Measurements from ENCODE around the gene MMD2.
"Not testable (repeated sequence)": the region's sequence is repeated elsewhere in the genome, so short reads cannot be mapped to it uniquely, and the experiment has no call there.

MMD2 gene

DNA sequence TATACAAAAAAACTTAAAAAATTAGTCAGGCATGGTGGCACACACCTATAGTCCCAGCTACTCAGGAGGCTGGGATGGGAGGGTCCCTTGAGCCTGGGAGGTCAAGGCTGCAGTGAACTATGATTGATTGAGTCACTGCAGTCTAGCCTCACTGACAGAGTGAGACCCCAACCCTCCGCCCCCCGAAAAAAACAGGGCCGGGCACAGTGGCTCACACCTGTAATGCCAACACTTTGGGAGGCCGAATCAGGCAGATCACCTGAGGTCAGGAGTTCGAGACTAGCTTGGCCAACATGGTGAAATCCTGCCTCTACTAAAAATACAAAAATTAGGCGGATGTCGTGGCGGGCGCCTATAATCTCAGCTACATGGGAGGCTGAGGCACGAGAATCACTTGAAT lies 13.5 kb upstream of the MMD2 start:
- Mint-ChIP-seq H3K4me1 (ENCODE audit: low read depth) (peaks cover 12% of the 10 kb centered on the region), H3K36me3 (ENCODE audit: low read depth) (peaks cover 18% of the 10 kb centered on the region)
- H3K27ac Mint-ChIP-seq; H3K4me3 Mint-ChIP-seq; intact Hi-C loops (cut with micrococcal nuclease); H3K27me3 Mint-ChIP-seq; H3K9me3 Mint-ChIP-seq: not testable (repeated sequence)

DNA sequence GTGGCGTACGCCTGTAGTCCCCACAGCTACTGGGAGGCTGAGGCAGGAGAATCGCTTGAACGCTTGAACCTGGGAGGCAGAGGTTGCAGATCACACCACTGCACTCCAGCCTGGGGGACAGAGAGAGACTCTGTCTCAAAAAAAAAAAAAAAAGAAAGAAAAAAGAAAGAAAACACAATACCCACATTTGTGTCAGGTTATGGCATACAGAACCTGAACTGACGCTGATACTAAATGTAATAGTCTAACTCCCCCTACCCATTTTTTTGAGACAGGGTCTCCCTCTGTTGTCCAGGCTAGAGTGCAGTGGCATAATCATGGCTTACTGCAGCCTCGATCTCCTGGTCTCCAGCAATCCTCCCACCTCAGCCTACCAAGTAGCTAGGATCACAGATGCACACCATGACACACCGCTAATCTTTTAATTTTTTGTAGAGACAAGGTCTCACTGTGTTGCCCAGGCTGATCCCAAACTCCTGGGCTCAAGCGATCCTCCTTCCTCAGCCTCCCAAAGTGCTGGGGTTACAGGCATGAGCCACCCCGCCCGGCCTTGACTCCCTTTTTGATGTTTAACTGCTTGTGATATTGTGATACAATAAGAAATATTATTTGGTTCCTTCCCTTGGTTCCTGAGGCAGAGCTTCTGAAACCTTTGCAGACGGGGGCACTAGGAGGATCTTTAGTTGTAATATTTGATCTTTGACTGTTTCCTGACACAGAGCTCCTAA lies 6.5 kb upstream of the MMD2 start:
- H3K36me3 Mint-ChIP-seq (ENCODE audit: low read depth) = no peaks in the 10 kb centered on the region
- H3K27me3 Mint-ChIP-seq = peaks cover 35% of the 10 kb centered on the region
- no peaks in the 10 kb centered on the region for H3K9me3 Mint-ChIP-seq
- no peak overlapping the region for H3K4me3 Mint-ChIP-seq
- no peaks in the 10 kb centered on the region for H3K4me1 Mint-ChIP-seq (ENCODE audit: low read depth)
- H3K27ac Mint-ChIP-seq = no peak overlapping the region
- intact Hi-C loops (cut with micrococcal nuclease) = no loop called here

DNA sequence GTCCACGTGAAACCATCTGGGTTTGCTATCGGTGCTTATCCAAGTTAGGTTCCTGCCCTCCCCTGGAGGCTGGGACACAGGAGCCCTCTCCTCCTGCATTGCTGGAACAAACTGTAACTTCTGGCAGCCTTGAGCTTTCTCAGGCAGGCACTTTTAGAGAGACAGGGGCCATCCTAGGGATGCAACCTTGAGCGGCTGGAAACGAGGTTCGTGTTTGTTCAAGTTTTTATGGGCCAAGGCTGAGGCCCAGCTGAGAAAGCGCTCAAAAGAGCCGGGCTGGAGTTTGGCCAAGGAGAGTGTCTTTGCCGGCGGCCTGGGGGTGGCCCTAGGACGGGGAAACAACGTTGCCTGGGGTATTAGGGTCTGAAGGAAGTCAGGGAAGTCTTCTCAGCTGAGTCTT lies 5.5 kb upstream of the MMD2 start:
- peaks cover 39% of the 10 kb centered on the region for H3K27me3 Mint-ChIP-seq
- no peaks in the 10 kb centered on the region for H3K36me3 Mint-ChIP-seq (ENCODE audit: low read depth)
- no peak overlapping the region for H3K4me3 Mint-ChIP-seq
- H3K4me1 Mint-ChIP-seq (ENCODE audit: low read depth) = no peaks in the 10 kb centered on the region
- H3K9me3 Mint-ChIP-seq = no peaks in the 10 kb centered on the region
- intact Hi-C loops (cut with micrococcal nuclease) = no loop called here
- H3K27ac Mint-ChIP-seq = no peak overlapping the region

DNA sequence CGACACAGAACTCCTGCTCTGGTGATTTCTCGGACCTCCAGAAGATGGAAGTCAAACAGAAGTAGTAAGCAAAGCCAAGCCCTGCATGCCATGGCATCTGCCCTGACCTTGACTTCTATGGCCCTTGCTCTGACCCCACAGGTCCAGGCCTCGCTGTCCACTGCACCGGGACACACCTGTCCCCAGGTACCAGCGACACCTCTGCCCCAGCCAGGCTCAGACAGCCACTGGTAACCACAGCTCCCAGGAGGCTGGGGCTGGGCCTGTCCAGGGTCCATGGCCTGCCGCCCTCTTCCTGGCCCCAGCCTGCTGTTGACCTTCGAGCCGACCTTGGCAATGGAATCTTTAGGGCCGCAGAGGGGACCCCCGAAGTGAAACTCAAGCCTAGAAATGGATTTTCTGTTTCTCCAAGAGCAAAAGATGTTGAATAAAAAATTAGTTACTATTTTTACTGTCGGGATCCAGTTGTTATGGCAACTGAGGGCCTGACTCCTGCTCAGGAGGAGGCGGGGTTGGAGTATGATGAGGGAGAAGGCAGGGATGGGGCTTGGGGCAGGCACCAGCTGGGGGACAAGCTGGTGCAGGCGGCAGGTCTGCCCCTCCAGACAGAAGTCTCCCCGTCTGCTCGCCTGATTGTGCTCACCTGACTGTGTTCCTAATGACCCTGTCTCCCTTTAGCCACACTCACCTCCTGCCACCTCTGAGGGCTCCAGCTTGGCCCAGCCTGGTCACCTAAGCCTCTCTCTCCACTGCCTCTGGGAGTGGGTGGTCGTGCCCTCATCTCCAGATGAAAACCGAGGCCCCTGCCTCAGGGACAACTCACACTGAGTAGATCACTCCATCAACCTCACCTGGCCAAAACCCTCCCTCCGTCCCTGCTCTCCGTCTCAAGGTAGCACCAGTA lies 4.1 kb upstream of the MMD2 start:
- H3K27me3 Mint-ChIP-seq = peaks cover 43% of the 10 kb centered on the region
- intact Hi-C loops (cut with micrococcal nuclease) = no loop called here

DNA sequence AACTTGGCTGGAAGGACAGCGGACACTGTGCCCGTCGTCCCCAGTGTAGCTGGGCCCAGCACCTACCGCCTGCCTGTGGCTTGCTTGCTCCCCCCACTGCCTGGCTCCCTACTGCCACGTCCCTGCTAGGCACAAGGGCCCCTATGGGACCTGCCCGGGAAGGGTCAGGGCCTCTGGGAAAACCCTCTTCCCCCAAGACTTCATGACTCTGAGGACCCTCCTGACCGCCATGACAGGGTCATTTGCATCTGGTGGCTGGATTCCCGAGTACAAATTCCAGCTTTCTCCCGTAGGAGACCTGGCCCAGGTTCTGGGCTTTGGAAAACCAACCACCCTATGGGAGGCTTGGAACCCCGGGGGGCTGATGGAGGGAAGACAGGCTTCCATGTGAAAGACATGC lies 1.4 kb upstream of the MMD2 start:
- no peaks in the 10 kb centered on the region for H3K36me3 Mint-ChIP-seq (ENCODE audit: low read depth)
- intact Hi-C loops (cut with micrococcal nuclease) = no loop called here
- H3K9me3 Mint-ChIP-seq = no peaks in the 10 kb centered on the region
- peaks cover 47% of the 10 kb centered on the region for H3K27me3 Mint-ChIP-seq
- no peak overlapping the region for H3K27ac Mint-ChIP-seq
- H3K4me1 Mint-ChIP-seq (ENCODE audit: low read depth) = no peaks in the 10 kb centered on the region
- H3K4me3 Mint-ChIP-seq = no peak overlapping the region

More for the DNA sequence above, 4.1 kb upstream of the MMD2 start:
- Mint-ChIP-seq H3K36me3 (ENCODE audit: low read depth) (no peaks in the 10 kb centered on the region), H3K4me3 (no peak overlapping the region), H3K4me1 (ENCODE audit: low read depth) (no peaks in the 10 kb centered on the region), H3K9me3 (no peaks in the 10 kb centered on the region), H3K27ac (no peak overlapping the region)

DNA sequence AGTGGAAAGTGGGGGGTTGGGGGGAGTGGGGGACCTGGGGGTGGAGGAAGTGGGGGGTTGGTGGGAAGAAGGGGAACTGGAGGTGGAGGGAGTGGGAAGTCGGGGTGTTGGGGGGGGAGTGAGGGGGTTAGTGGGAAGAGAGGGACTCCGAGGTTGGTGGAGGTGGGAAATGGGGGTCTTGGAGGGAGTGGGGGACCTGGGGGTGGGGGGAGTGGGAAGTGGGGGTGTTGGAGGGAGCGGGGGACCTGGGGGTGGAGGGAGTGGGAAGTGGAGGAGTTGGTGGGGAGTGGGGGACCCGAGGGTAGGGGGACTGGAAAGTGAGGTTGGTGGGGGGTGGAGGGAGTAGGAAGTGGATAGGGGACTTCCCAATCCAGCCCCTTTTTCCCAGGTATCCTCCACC lies 906 bp upstream of the MMD2 start:
- Mint-ChIP-seq H3K27me3 (peaks cover 49% of the 10 kb centered on the region), H3K4me3 (no peak overlapping the region), H3K9me3 (no peaks in the 10 kb centered on the region), H3K36me3 (ENCODE audit: low read depth) (no peaks in the 10 kb centered on the region), H3K4me1 (ENCODE audit: low read depth) (no peaks in the 10 kb centered on the region), H3K27ac (no peak overlapping the region)
- intact Hi-C loops (cut with micrococcal nuclease) = no loop called here

DNA sequence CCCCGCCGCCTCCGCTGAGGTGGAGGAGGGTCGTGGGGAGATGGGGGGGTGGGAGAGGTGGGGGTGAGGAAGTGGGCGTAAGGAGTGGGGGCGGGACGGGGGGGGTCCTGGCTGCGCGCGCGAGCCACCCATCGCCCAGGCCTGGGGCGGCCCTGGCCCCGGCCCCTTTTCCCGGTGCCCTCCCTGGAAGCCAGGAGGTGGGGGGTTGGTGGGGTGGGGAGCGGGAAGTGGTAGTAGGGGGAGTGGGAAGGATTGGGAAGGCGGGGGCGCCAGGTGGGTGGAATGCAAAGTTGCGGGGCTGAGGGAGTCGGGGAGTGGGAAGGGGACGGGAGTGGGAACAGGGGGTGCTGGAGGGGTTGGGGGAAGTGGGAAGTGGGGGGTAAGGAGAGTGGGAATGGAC lies 319 bp upstream of the MMD2 start:
- no peaks in the 10 kb centered on the region for H3K36me3 Mint-ChIP-seq (ENCODE audit: low read depth)
- no peak overlapping the region for H3K4me3 Mint-ChIP-seq
- no peaks in the 10 kb centered on the region for H3K9me3 Mint-ChIP-seq
- intact Hi-C loops (cut with micrococcal nuclease) = no loop called here
- no peak overlapping the region for H3K27ac Mint-ChIP-seq
- H3K27me3 Mint-ChIP-seq = peaks cover 45% of the 10 kb centered on the region
- H3K4me1 Mint-ChIP-seq (ENCODE audit: low read depth) = no peaks in the 10 kb centered on the region

DNA sequence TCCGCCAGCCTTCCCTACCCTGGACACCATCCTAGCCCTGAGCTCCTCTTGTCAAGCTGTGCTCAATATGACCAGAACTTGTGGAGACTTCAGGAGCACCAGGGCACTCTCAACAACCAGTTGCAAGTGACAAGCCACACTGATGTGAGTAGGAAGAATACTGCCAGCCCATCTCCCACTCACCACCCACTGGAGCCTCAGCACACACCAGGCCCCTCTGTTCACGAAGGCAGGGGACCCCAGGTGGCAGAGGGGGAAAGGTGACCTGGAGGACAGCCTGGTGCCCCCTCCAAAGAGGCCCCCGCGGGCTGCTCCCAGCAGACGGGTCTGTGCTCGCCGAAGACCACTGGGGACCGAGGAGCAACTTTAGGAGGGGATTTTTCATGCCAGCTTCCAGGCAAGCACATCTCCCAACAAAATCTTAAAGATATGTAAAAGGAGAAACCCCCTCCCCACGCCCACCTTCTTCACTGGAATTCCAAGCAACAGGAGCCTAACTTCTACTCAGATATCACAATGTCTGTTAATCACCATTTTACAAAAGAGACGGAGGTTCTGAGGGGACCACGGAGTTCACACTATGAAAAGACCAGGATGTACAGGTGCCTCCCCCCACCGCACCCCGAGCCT lies 1.0 kb downstream of the MMD2 start:
- Mint-ChIP-seq H3K27me3 (peaks cover 43% of the 10 kb centered on the region), H3K4me1 (ENCODE audit: low read depth) (no peaks in the 10 kb centered on the region), H3K27ac (no peak overlapping the region), H3K4me3 (no peak overlapping the region), H3K9me3 (no peaks in the 10 kb centered on the region), H3K36me3 (ENCODE audit: low read depth) (no peaks in the 10 kb centered on the region)
- intact Hi-C loops (cut with micrococcal nuclease) = no loop called here

DNA sequence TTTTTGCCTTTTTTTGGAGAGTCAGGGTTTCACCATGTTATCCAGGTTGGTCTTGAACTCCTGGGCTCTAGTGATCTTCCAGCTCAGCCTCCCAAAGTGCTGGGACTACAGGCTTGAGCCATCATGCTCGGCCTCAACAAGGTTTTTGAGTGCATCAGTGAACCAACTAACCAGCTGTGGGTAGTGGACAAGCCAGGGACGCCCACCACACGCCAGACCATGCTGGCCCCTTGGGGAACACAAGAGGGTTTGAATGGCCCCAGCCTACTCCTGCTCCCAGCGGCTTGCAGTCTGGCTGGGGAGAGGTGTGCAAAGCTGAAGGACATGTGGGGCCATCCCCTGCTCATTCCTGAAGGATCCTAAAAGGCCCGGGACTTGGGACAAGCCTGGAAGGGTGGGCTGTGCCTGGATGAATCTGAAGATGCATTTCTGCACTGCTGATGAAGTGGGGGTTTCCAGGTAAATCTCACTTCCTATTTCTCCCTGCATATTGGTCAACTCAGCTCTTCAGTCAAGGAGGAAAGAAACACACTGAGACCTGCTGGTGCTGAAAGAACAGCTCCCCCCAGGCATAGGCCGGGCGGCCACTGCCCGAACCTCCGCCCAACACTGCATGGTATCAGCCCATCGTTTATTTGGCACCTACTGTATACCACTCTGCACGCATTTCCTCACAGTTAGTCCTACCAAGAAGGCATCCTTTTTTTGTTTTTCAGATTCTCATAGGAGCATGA lies 6.9 kb downstream of the MMD2 start:
- H3K9me3 Mint-ChIP-seq = no peaks in the 10 kb centered on the region
- H3K4me3 Mint-ChIP-seq = no peak overlapping the region
- no peak overlapping the region for H3K27ac Mint-ChIP-seq
- peaks cover 20% of the 10 kb centered on the region for H3K27me3 Mint-ChIP-seq
- H3K4me1 Mint-ChIP-seq (ENCODE audit: low read depth) = no peaks in the 10 kb centered on the region
- H3K36me3 Mint-ChIP-seq (ENCODE audit: low read depth) = no peaks in the 10 kb centered on the region
- intact Hi-C loops (cut with micrococcal nuclease) = no loop called here

DNA sequence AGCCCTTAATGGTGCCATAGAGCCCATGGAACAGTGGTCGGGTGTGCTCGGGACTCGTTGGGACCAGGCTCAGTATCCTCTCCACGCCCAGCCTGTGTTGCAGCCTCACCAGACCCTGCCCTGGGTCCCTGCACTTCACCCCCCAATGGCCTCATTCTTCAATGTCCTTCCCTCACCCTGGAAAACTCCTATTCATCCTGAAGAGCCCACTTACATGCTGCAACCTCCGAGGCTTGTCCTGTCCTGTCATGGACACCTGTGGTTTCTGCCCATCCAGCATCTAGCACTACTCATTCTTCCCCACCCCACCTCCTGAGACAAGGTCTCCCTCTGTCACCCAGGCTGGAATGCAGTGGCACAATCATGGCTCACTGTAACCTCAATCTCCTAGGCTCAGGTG lies 7.7 kb downstream of the MMD2 start:
- intact Hi-C loops (cut with micrococcal nuclease) = no loop called here
- H3K36me3 Mint-ChIP-seq (ENCODE audit: low read depth) = no peaks in the 10 kb centered on the region
- H3K4me3 Mint-ChIP-seq = no peak overlapping the region
- H3K9me3 Mint-ChIP-seq = no peaks in the 10 kb centered on the region
- H3K27me3 Mint-ChIP-seq = peaks cover 16% of the 10 kb centered on the region
- no peaks in the 10 kb centered on the region for H3K4me1 Mint-ChIP-seq (ENCODE audit: low read depth)
- no peak overlapping the region for H3K27ac Mint-ChIP-seq

DNA sequence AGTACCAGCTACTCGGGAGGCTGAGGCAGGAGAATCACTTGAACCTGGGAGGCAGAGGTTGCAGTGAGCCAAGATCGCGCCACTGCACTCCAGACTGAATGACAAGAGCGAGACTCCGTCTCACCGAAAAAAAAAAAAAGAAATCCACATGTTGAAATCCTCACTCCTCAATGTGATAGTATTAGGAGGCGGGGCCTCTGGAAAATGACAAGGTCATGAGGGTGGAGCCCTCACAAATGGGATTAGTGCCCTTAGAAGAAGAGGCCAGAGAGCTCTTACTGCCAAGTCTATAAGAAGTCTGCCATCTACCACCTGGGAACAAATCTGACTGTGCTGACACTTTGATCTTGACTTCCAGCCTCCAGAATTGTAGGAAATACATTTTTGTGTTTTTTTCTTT lies 10.6 kb downstream of the MMD2 start:
- Mint-ChIP-seq H3K4me3 (no peak overlapping the region), H3K9me3 (no peaks in the 10 kb centered on the region), H3K4me1 (ENCODE audit: low read depth) (peaks cover 6% of the 10 kb centered on the region), H3K36me3 (ENCODE audit: low read depth) (no peaks in the 10 kb centered on the region), H3K27ac (no peak overlapping the region), H3K27me3 (peaks cover 12% of the 10 kb centered on the region)
- intact Hi-C loops (cut with micrococcal nuclease) = no loop called here

DNA sequence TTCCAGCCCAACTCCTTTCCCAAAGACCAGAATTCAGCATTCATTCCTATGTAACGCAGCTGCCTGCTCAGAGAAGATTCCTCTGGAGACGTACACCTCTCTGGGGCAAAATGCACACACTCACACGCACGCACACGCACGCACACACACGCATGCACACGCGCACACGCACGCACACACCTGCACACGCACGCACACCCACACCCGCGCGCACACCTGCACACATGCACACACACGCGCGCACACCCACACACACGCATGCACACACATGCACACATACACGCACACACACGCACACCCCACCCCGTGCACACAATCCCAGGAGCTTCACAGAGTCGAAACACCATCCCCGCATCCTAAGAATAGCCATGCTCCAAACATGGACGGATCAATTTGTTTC lies 13.0 kb downstream of the MMD2 start:
- H3K4me3 Mint-ChIP-seq = no peak overlapping the region
- H3K27ac Mint-ChIP-seq = no peak overlapping the region
- peaks cover 10% of the 10 kb centered on the region for H3K27me3 Mint-ChIP-seq
- peaks cover 6% of the 10 kb centered on the region for H3K4me1 Mint-ChIP-seq (ENCODE audit: low read depth)
- intact Hi-C loops (cut with micrococcal nuclease) = no loop called here
- H3K36me3 Mint-ChIP-seq (ENCODE audit: low read depth) = no peaks in the 10 kb centered on the region
- no peaks in the 10 kb centered on the region for H3K9me3 Mint-ChIP-seq

DNA sequence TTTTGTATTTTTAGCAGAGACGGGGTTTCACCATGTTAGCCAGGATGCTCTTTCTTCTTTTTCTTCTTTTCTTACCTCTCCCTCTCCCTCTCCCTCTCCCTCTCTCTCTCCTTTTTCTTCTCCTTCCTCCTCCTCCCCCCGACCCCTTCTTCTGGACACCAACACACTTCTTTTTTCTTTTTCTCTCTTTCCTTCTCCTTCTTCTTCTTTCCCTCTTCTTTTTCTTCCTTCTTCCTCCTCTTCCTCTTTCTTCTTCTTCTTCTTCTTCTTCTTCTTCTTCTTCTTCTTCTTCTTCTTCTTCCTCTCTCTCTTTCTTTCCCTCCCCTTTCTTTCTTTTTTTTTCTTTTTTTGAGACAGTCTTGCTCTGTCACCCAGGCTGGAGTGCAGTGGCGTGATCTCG lies 14.0 kb downstream of the MMD2 start:
- intact Hi-C loops (cut with micrococcal nuclease) = no loop called here
- no peak overlapping the region for H3K4me3 Mint-ChIP-seq
- H3K36me3 Mint-ChIP-seq (ENCODE audit: low read depth) = no peaks in the 10 kb centered on the region
- H3K27ac Mint-ChIP-seq = no peak overlapping the region
- peaks cover 6% of the 10 kb centered on the region for H3K4me1 Mint-ChIP-seq (ENCODE audit: low read depth)
- H3K27me3 Mint-ChIP-seq = peaks cover 9% of the 10 kb centered on the region
- no peaks in the 10 kb centered on the region for H3K9me3 Mint-ChIP-seq

DNA sequence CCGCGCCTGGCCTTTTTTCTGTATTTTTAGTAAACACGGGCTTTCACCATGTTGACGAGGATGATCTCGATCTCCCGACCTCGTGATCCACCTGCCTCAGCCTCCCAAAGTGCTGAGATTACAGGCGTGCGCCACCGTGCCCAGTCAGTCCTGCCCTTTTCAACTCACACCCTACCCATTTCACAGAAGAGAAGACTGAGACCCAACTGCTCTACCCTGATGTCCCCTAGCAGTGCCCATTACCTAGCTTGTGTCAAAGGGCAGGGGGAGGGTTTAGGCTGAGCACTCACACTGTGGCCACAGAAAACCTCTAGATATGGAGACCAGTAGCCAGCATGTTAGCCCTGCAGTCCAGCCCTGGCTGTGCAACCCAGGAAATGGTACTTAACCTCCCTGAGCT lies 15.7 kb downstream of the MMD2 start:
- H3K9me3 Mint-ChIP-seq = no peaks in the 10 kb centered on the region
- H3K36me3 Mint-ChIP-seq (ENCODE audit: low read depth) = no peaks in the 10 kb centered on the region
- H3K27me3 Mint-ChIP-seq = peaks cover 6% of the 10 kb centered on the region
- no peak overlapping the region for H3K27ac Mint-ChIP-seq
- no peak overlapping the region for H3K4me3 Mint-ChIP-seq
- intact Hi-C loops (cut with micrococcal nuclease) = no loop called here
- H3K4me1 Mint-ChIP-seq (ENCODE audit: low read depth) = peaks cover 6% of the 10 kb centered on the region
